Fibroblast of peridontal ligament (primary cell): ENCODE measurements around the gene CDK6.
A peak's percentile ranks its signal among the peaks of the same experiment; 100 is the strongest.

ENCODE experiments used
- DNase-seq: peaks from one replicate; pipeline ENCODE4 v3.0.0-alpha.2; 2010; ENCODE audit errors: extremely low read depth

The CDK6 gene

GRCh38 chr7:92794391-92794790 lies 42.0 kb downstream of the CDK6 start:
- no peak for DNase-seq

GRCh38 chr7:92793656-92794205 lies 42.6 kb downstream of the CDK6 start:
- peak; percentile 80 for DNase-seq

- peak; percentile 75 for DNase-seq
Observed at GRCh38 chr7:92790992-92791391, 45.4 kb downstream of the CDK6 start.

GRCh38 chr7:92788559-92789183 lies 47.7 kb downstream of the CDK6 start:
- no peak for DNase-seq

- peak; percentile 70 for DNase-seq
Observed at GRCh38 chr7:92785923-92786322, 50.5 kb downstream of the CDK6 start.

GRCh38 chr7:92784935-92785334 lies 51.4 kb downstream of the CDK6 start:
- DNase-seq = no peak

GRCh38 chr7:92783260-92784201 lies 52.8 kb downstream of the CDK6 start:
- peak; percentile 62 for DNase-seq

GRCh38 chr7:92782855-92783254 lies 53.5 kb downstream of the CDK6 start:
- no peak for DNase-seq

GRCh38 chr7:92782236-92782635 lies 54.1 kb downstream of the CDK6 start:
- DNase-seq = no peak

GRCh38 chr7:92781117-92781720 lies 55.2 kb downstream of the CDK6 start:
- DNase-seq = no peak

GRCh38 chr7:92778972-92779371 lies 57.4 kb downstream of the CDK6 start:
- DNase-seq = peak; percentile 79

- no peak for DNase-seq
Observed at GRCh38 chr7:92777993-92778392, 58.4 kb downstream of the CDK6 start.

GRCh38 chr7:92773808-92774207 lies 62.6 kb downstream of the CDK6 start:
- DNase-seq = no peak

- DNase-seq = no peak
Observed at GRCh38 chr7:92769844-92770243, 66.5 kb downstream of the CDK6 start.

- no peak for DNase-seq
Observed at GRCh38 chr7:92769394-92769699, 67.0 kb downstream of the CDK6 start.

- DNase-seq = peak; percentile 32
Observed at GRCh38 chr7:92768501-92769393, 67.6 kb downstream of the CDK6 start.

GRCh38 chr7:92767437-92767836 lies 68.9 kb downstream of the CDK6 start:
- DNase-seq = peak; percentile 55

- peak; percentile 37 for DNase-seq
Observed at GRCh38 chr7:92766461-92767003, 69.8 kb downstream of the CDK6 start.

- peak; percentile 83 for DNase-seq
Observed at GRCh38 chr7:92765725-92766124, 70.6 kb downstream of the CDK6 start.

- peak; percentile 35 for DNase-seq
Observed at GRCh38 chr7:92763636-92764423, 72.5 kb downstream of the CDK6 start.
